ENCODE data around the gene ARPC2. TPM values are rescaled to one million over a fixed set of nuclear protein-coding genes. Genes with fewer than 3 reads are reported as not detected.

The ARPC2 gene
- total RNA-seq, 4 donors from 2014 or later, result 65.5 to 343 (median 275) TPM

DNA sequence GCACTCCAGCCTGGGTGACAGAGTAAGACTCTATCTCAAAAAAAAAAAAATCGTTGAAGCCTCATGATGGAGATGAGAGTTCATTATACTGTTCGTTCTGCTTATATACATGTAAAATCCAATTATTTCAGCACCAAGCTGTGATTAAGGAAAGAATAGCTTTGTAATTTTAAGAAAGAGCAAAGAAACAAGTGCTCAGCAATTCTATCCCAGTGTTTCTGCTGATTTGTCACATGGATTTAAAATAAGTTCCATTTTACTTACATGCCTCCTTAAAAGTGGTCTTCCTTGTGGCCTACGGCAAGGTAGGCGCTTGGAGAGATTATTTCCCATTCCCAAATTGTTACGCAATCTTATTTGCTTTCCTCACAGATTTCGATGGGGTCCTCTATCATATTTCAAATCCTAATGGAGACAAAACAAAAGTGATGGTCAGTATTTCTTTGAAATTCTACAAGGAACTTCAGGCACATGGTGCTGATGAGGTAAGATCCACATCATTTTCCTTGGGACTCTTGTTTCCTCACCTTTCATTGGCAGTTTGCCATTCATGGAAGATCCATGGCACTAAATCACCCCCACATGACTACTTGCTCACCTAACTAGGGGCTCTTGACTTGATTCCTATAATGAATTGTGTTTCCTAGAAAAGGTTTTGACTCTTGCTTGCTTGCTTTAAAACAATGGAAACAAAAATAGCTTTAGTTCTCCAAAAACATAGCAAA, 11.5 kb downstream of the ARPC2 start:
- DNase-seq, result no peak
- intact Hi-C loops (cut with DNase I; ENCODE audit: low total_unique reads), result loop anchor here (10.0 kb wide), 1 partner anchor 1156 kb away; the partner anchor contains the start of gene DNPEP
- TF ChIP-seq EP300 (IDR thresholded peaks at IDR 0.05; ENCODE audit: low read depth) (no peak), POLR2AphosphoS5 (IDR thresholded peaks at IDR 0.05) (no peak), POLR2A (IDR thresholded peaks at IDR 0.05) (no peak)
- TF ChIP-seq, protein P1, sequence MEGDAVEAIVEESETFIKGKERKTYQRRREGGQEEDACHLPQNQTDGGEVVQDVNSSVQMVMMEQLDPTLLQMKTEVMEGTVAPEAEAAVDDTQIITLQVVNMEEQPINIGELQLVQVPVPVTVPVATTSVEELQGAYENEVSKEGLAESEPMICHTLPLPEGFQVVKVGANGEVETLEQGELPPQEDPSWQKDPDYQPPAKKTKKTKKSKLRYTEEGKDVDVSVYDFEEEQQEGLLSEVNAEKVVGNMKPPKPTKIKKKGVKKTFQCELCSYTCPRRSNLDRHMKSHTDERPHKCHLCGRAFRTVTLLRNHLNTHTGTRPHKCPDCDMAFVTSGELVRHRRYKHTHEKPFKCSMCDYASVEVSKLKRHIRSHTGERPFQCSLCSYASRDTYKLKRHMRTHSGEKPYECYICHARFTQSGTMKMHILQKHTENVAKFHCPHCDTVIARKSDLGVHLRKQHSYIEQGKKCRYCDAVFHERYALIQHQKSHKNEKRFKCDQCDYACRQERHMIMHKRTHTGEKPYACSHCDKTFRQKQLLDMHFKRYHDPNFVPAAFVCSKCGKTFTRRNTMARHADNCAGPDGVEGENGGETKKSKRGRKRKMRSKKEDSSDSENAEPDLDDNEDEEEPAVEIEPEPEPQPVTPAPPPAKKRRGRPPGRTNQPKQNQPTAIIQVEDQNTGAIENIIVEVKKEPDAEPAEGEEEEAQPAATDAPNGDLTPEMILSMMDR (IDR thresholded peaks at IDR 0.05), result no peak
- Histone ChIP-seq H3K27ac (peak overlapping the region; percentile 77 to 83 (median 79)), H3K4me1 (peaks cover 27 to 64% (median 34%) of the 10 kb centered on the region in 4 donors), H3K36me3 (peaks cover 0 to 44% (median 12%) of the 10 kb centered on the region in 4 donors), H3K9me3 (no peaks in the 10 kb centered on the region), H3K27me3 (no peaks in the 10 kb centered on the region), H3K4me3 (no peak overlapping the region)
- WGBS, 2 donors (ENCODE audit: low coverage in 1 of 2), result 80 to 84% methylated on average over 6 of the region's 6 CpGs
- in situ Hi-C loops (cut with MboI; ENCODE audit: low pct_ligation_motif_present in 1 of 4, low pct_unique_long_range_greater_than_20kb in 1 of 4, low sequenced_read_pairs in 3 of 4), result no loop called here

DNA sequence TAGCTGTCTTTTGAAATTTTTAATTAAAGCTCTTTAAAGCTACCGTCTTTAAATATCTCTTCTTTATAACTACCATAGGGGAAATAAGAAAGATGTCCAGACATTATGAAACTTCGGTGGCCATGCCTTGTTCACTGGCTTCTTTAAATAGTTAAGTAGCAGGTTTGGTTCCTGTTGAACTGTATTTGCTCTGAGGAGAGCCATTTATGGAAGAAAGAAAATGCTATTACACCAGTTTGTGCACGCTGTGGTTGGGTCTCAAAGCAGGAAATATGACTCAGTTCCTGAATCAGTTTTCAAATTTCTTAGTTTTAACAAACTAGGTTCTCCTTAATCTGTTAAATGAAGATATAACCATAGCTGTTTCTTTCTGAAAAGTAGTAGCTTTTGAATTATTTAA, 12.2 kb downstream of the ARPC2 start:
- H3K4me3 ChIP-seq, result no peak overlapping the region
- H3K36me3 ChIP-seq, result peaks cover 0 to 48% (median 12%) of the 10 kb centered on the region in 4 donors
- no peaks in the 10 kb centered on the region for H3K9me3 ChIP-seq
- 13 to 22% methylated on average over 3 of the region's 3 CpGs for WGBS, 2 donors (ENCODE audit: low coverage in 1 of 2)
- no peaks in the 10 kb centered on the region for H3K27me3 ChIP-seq
- peak overlapping the region; percentile 77 to 83 (median 79) for H3K27ac ChIP-seq
- TF ChIP-seq POLR2A (IDR thresholded peaks at IDR 0.05) (no peak), EP300 (IDR thresholded peaks at IDR 0.05; ENCODE audit: low read depth) (no peak)
- intact Hi-C loops (cut with DNase I; ENCODE audit: low total_unique reads) (loop anchor here (10.0 kb wide), 1 partner anchor 1156 kb away; the partner anchor contains the start of gene DNPEP), in situ Hi-C loops (cut with MboI; ENCODE audit: low pct_ligation_motif_present in 1 of 4, low pct_unique_long_range_greater_than_20kb in 1 of 4, low sequenced_read_pairs in 3 of 4) (no loop called here)
- peaks cover 27 to 57% (median 34%) of the 10 kb centered on the region in 4 donors for H3K4me1 ChIP-seq
- no peak for DNase-seq

- H3K36me3 ChIP-seq, result peaks cover 0 to 48% (median 14%) of the 10 kb centered on the region in 4 donors
- H3K27ac ChIP-seq, result peak overlapping the region; percentile 77 to 83 (median 79)
- TF ChIP-seq, protein P1 (IDR thresholded peaks at IDR 0.05), result no peak
- TF ChIP-seq EP300 (IDR thresholded peaks at IDR 0.05; ENCODE audit: low read depth) (no peak), POLR2AphosphoS5 (IDR thresholded peaks at IDR 0.05) (peak in 1 of 3 donors; percentile 12), POLR2A (IDR thresholded peaks at IDR 0.05) (no peak)
- no peaks in the 10 kb centered on the region for H3K27me3 ChIP-seq
- WGBS, 2 donors (ENCODE audit: low coverage in 1 of 2), result 68% methylated on average over 4 of the region's 4 CpGs; no CpG with 5 or more reads in 1 of the 2 donors
- no peaks in the 10 kb centered on the region for H3K9me3 ChIP-seq
- peak; percentile 40 for DNase-seq
- intact Hi-C loops (cut with DNase I; ENCODE audit: low total_unique reads) (loop anchor here (10.0 kb wide), 1 partner anchor 1155 kb away; the partner anchor contains the start of gene DNPEP), in situ Hi-C loops (cut with MboI; ENCODE audit: low pct_ligation_motif_present in 1 of 4, low pct_unique_long_range_greater_than_20kb in 1 of 4, low sequenced_read_pairs in 3 of 4) (no loop called here)
- H3K4me3 ChIP-seq, result no peak overlapping the region
- H3K4me1 ChIP-seq, result peaks cover 27 to 51% (median 34%) of the 10 kb centered on the region in 4 donors
Measured at GRCh38 chr2:218229851-218230250, 12.9 kb downstream of the ARPC2 start.

- Histone ChIP-seq H3K4me1 (peaks cover 24 to 47% (median 34%) of the 10 kb centered on the region in 4 donors), H3K27ac (peak overlapping the region; percentile 77 to 83 (median 79)), H3K4me3 (peak overlapping the region in 1 of 4 donors; percentile 15), H3K36me3 (peaks cover 0 to 58% (median 17%) of the 10 kb centered on the region in 4 donors), H3K27me3 (no peaks in the 10 kb centered on the region), H3K9me3 (no peaks in the 10 kb centered on the region)
- in situ Hi-C loops (cut with MboI; ENCODE audit: low pct_ligation_motif_present in 1 of 4, low pct_unique_long_range_greater_than_20kb in 1 of 4, low sequenced_read_pairs in 3 of 4) (no loop called here), intact Hi-C loops (cut with DNase I; ENCODE audit: low total_unique reads) (no loop called here)
- 0% methylated on average over 1 of the region's 1 CpG for WGBS, 2 donors (ENCODE audit: low coverage in 1 of 2)
- TF ChIP-seq, protein P1 (IDR thresholded peaks at IDR 0.05), result peak; percentile 28 to 70 (median 51)
- TF ChIP-seq POLR2A (IDR thresholded peaks at IDR 0.05) (no peak), POLR2AphosphoS5 (IDR thresholded peaks at IDR 0.05) (peak in 2 of 3 donors; percentile 19 to 55)
- peak; percentile 59 for DNase-seq
Measured at GRCh38 chr2:218230882-218231281, 13.9 kb downstream of the ARPC2 start.

Measured in transverse colon (tissue), 4 donors.